NCI-H345 treated with DMSO at 0.1 percent for 48 hours (cell line): ENCODE data around the gene ADAMTS14.
A peak's percentile ranks its signal among the peaks of the same experiment; 100 is the strongest.
"Not testable (repeated sequence)": the region's sequence is repeated elsewhere in the genome, so short reads cannot be mapped to it uniquely, and the experiment has no call there.

Source experiments
- DNase-seq: peaks from one replicate; lab custom pipeline; 2025; ENCODE audit not compliant: unreplicated experiment; lab: John Stamatoyannopoulos, UW

ADAMTS14 gene

DNA sequence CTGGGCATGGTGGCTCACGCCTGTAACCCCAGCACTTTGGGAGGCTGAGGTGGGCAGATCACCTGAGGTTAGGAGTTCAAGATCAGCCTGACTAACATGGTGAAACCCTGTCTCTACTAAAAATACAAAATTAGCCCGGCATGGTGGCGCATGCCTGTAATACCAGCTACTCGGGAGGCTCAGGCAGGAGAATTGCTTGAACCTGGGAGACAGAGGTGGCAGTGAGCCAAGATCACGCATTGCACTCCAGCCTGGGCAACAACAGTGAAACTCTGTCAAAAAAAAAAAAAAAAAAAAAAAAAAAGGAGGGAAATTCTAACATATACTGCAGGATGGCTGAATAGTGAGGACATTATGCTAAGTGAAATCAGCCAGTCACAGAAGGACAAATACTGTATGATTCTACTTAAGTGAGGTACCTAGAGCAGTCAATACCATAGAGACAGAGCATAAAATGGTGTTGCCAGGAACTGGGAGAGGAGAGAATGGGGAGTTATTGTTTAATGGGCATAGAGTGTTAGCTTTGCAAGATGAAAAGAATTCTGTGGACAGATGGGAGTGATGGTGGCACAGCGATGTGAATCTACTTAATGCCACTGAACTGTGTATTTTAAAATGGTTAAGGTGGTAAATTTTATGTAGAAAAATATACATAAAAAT is 95.8 kb downstream of the ADAMTS14 start:
- DNase-seq = peak; percentile 7

- DNase-seq = no peak
Observed at GRCh38 chr10:70769121-70769520, 96.8 kb downstream of the ADAMTS14 start.

GRCh38 chr10:70770001-70770400 is 97.7 kb downstream of the ADAMTS14 start:
- no peak for DNase-seq

DNA sequence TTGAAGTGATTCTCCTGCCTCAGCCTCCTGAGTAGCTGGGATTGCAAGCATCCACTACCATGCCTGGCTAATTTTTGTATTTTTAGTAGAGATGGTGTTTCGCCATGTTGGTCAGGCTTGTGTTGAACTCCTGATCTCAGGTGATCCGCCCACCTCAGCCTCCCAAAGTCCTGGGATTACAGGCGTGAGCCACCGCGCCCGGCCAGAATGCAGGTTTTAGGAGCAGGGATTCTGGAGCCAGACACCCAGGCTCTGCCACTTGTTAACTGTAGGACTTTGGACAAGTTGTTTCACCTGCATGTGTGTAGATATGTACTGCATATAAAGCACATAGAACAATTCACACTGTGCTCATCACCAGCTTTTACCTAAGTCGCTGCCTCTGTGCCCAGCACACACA is 98.2 kb downstream of the ADAMTS14 start:
- DNase-seq = not testable (repeated sequence)

DNA sequence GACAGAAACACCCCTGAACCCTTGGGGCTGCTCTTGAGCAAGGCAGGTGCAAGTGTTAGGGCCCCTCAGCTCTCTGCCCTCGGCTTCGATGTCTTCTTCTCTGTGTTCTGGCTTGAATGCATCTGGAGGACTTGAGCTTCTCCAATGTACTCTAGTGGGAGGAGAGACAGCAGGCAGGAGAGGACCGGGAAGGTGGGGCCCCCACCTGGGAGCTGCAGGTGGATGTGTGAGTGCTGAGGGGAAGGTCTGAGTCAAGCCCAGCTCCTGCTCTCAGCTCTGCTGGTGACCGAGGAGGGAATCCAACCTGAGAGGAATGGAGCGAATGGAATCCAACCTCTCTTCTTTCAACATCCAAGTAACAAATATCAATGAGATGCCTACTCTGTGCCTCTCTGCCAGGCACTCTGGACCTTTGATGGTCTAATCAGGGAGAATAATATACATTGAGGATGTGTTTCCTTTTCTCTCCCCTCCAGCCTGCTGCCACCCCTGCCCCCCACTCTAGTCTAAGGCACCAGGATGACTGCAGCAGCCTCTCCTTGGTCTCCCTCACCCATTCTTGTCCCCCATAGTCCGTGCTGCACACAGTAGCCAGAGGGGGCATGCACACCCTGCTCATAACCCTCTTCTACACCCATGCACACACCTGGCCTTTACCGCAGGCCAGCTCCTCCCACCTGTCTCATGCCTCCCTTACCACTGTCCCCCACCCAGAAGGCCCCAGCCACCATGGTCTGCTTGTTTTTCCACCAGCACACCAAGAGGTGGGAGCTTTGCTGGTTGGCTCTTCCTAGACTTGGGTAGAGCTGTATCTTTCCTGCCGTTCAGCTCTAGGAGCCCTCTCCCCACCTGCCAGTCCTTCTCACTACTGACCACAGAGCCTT is 99.2 kb downstream of the ADAMTS14 start:
- DNase-seq = no peak

- DNase-seq = no peak
Observed at GRCh38 chr10:70772627-70773026, 100.3 kb downstream of the ADAMTS14 start.

DNA sequence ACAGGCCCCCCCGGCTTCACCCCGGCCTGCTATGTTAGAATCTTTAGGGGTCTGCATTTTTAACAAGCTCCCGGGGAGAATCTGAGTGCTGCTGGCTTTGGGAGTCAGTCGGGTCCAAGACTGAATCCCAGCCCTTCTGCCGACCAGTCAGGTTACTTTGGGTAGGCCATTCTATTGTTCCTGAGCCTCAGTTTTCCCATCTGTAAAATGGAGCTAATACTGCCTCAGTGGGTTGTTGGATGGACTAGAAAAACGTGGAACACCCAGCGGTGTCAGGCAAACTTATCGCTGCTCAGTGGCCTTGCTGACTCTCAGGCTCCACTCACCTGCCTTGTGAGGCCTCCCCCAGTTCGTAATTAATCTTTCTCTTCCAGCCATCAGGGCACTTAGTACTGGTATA is 101.2 kb downstream of the ADAMTS14 start:
- no peak for DNase-seq

- DNase-seq = no peak
Observed at GRCh38 chr10:70773965-70774809, 101.9 kb downstream of the ADAMTS14 start.

DNA sequence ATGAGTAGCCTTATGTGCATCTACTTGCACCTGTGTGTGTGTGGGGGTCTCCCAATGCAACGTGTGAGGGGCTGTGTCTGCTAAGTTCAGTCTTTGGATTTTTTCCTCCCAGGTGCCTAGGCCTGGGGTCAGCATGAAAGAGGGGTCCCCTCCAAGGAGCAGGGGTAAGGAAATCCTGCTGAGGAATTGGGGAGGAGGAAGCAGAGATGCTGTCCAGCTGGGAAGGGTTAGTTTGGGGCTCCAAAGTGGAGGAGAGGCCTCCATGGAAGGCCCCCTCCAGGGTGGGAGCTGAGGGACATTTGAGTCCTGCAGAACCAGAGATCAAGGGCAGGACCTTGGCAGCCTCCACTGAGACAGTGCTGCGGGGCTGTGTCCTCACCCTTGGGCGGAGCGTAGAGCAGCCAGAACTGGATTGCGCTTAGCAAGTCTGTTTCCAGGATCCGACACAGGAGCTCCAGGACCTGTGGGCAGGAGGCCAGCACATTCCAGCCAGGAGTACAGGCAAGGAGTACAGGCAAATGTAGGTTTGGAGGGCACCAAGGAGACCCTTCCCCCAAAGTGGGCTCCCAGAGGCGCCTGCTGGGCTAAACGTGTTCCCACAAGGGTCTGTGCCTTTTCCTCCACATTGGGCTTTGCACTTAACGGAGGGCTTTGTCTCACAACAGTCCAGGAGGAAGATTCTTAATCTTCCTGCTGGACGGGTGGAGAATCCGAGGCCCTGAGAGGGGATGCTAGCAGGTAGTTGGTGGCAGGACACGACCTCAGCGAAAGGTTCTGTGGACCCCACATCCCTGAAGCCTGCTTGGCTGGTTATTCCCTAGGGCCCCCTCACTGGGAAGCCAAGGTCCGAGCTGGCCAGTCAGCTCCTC is 102.7 kb downstream of the ADAMTS14 start:
- no peak for DNase-seq

DNA sequence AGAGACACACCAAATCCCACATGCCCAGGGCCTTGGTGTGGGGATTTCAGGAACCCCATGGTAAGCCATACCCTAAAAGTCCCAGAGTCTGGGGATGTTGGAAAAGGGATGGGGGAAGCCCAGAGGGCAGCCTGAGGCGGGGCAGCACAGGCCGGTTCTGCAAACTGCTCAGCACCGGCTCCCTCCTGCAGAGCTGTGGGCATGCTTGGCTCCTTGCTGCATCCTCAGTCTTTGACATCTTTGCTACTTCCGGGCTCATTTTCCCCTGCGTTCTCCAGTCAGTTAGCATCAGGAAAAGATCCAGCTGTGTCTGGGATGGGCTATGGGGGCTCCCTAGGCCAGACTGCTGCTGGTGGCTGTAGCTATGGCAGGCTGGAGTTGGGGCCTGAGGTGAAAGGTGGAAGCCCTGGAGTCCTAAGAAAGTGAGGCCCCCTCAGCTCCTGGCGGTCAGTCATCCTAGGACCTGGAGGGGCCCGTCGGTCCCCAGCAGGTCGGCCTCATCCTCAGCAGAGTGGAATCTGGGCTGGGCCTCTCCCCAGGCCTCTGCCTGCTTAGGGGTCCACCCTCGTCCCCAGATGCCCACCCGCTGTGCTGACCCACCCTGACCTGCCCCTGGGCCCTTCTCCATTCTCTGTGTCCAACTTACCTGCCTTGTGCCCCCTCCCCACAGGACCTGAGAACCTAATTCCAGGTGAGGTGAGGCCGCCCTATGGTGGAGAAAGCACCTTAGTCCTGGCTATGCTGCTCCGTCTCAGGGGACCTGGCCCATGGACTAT is 103.6 kb downstream of the ADAMTS14 start:
- DNase-seq = no peak

DNA sequence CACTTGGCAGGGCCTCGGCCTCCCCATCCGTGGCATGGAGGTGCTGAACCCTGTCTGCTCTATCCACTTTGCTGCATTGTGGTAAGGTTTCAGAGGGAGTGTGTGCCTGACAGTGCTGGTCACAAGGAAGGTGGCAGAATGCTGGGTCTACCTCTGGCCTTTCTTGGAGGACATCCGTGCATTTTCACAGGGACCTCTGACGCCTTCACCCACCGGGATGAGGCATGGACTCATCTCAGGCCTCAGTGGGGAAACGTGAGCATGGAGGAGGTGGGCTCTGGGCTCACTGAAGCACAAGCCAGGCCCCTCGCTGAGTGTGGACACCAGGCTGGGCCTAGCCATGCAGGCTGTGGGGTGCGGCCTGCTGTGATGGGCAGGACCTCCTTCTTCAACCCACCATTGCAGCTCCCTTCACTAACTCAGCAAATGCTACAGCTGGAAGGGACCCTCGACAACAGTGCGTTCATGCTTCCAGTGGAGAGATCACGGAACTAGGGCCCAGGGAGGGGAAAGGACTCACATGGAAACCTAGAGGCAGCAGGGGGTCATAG is 104.2 kb downstream of the ADAMTS14 start:
- DNase-seq = no peak

DNA sequence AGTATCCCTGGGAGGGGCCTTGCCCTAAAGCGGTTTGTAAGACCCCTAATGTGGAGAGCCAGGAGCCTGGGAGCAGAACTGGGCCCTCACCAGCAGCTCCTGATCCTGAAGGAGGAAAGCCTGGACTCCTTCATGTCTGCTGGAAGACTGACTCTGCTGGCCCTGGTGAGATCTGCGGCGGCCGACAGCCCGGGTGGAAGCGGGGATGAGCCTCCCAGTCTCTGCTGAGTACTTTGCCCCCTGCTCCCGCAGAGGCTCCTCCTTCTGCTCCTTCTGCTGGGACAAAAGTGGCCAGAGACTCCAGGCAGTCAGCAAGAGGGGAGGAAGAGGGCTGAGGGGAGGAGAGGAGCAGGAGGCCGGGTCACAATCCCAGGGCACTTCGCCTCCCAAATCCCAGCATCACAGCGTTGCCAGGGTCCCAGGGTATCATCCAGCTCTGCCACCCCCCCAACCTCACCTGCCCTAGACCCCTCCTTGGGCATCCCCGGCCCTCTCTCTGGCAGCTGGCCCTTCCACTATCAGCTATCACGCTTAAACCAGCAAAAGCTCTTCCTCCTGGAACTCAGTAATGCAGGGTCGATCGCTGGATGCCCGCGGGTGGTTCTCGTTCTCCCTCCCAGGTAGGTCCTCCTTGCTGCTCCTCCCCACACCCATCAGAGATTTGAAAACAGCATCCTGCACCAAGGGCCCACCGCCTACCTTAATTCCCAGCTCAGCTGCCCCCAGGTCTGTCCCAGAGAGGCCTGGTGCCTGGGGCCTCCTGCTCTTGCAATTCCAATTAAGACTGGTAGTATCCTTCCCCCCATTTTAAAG is 105.0 kb downstream of the ADAMTS14 start:
- DNase-seq = no peak

GRCh38 chr10:70778267-70778924 is 106.1 kb downstream of the ADAMTS14 start:
- no peak for DNase-seq

DNA sequence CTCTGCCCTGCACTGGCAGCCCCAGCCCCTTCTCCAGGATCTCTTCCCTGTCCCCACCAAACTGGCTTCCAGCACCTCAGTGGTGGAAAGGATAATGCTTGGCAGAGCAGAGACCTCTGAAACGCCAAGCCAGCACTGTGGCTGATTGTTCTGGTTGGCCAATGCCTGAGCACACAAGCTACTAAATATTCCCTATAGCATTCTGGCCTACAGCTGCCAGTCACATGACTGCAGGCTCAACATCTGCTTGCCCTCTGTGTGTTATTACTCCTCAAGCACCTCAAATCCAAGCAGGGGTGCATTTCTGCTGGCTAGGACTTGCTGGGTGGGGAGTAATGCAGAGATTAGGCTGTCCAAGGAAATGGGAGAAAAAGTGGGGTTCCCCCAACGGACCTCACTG is 106.8 kb downstream of the ADAMTS14 start:
- no peak for DNase-seq

- no peak for DNase-seq
Observed at GRCh38 chr10:70779511-70780369, 107.4 kb downstream of the ADAMTS14 start.

DNA sequence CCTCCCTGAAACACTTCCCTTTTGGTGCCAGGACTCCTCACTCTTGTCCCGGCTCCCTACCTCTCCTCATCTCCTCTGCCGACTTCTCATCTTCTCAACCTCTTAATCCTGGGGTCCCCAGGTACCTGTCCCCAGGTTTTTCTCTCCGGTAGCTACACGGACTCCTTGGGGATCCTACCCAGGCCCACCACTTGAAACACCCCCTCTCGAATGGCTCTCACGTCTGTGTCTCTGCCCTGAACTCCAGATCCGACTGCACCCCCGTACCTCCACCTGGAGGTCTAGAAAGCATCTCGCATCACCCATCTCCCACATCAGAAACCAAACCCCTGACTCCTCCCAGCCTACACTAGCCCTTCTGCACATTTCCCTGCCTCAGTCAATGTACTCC is 108.1 kb downstream of the ADAMTS14 start:
- no peak for DNase-seq

DNA sequence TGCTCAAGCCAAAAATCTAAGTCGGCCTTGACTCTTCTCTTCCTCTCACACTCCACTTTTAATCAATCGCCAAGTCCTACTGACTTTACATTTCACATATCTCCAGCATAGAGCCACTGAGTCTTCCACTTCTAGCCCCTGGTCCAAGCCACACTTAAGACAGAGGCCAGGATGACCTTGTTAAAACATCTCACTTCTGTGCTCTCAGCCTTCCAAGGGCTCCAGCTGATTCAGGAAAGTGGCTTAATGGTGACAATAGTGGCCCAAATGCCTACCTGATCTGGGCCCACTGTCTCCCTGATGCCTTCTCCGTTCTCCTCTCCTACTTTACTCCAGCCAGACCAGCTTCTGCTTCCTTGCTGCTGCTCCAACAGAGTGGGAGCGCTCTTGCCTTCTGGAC is 108.5 kb downstream of the ADAMTS14 start:
- DNase-seq = no peak
